ENCODE measurements around the gene C6orf132.

C6orf132 gene

GRCh38 chr6:42141603-42142117, 760 bp downstream of the C6orf132 start:
- peaks cover 25% of the 10 kb centered on the region for H3K4me1 ChIP-seq (ENCODE audit: control insufficient read depth, insufficient read depth, low read length)
- H3K4me3 ChIP-seq (ENCODE audit: low read depth, low read length): peak overlapping the region; percentile 66
- H3K27ac ChIP-seq (ENCODE audit: extremely low read depth, low read depth, low read length): peak overlapping the region; percentile 79
- no peaks in the 10 kb centered on the region for H3K36me3 ChIP-seq (ENCODE audit: control insufficient read depth in 2 of 2, insufficient read depth in 1 of 2, low read length in 2 of 2)
- ChIA-PET CTCF (no interaction called here), POLR2A (no interaction called here)
- H3K9me3 ChIP-seq (ENCODE audit: control insufficient read depth, insufficient read depth, low read depth, low read length): no peaks in the 10 kb centered on the region
- no peak for TF ChIP-seq ZNF677 (tag by site-specific recombination; IDR thresholded peaks at IDR 0.05)
- TF ChIP-seq ZBTB21 (tag by site-specific recombination; IDR thresholded peaks at IDR 0.05): no peak
- TF ChIP-seq GLI4 (tag by site-specific recombination; IDR thresholded peaks at IDR 0.05): no peak
- TF ChIP-seq KLF8 (tag by site-specific recombination; IDR thresholded peaks at IDR 0.05): no peak
- 0 out of 2 replicates have a peak, but pooled peaks have one; percentile 17 for TF ChIP-seq KLF9 (tag by site-specific recombination; IDR thresholded peaks at IDR 0.05; ENCODE audit: low read depth)
- TF ChIP-seq ZSCAN4 (tag by site-specific recombination; IDR thresholded peaks at IDR 0.05): no peak
- TF ChIP-seq ZSCAN5A (tag by site-specific recombination; IDR thresholded peaks at IDR 0.05): no peak
- TF ChIP-seq ZBTB20 (tag by site-specific recombination; IDR thresholded peaks at IDR 0.05): peak; percentile 96
- TF ChIP-seq ZNF174 (tag by site-specific recombination; IDR thresholded peaks at IDR 0.05): no peak
- TF ChIP-seq TCF7L2 (IDR thresholded peaks at IDR 0.05; ENCODE audit: borderline replicate concordance, low read depth, low read length): no peak
- TF ChIP-seq BCL11A (tag by site-specific recombination; IDR thresholded peaks at IDR 0.05; ENCODE audit: low read depth): no peak
- peak; percentile 76 for TF ChIP-seq PATZ1 (tag by site-specific recombination; IDR thresholded peaks at IDR 0.05)
- TF ChIP-seq ZBTB11 (tag by site-specific recombination; conservative IDR thresholded peaks at IDR 0.05; ENCODE audit: low read depth): 0 out of 2 replicates have a peak, but pooled peaks have one; percentile 26
- TF ChIP-seq SP2 (tag by site-specific recombination; IDR thresholded peaks at IDR 0.05): no peak
- no peak for TF ChIP-seq ZNF544 (tag by site-specific recombination; IDR thresholded peaks at IDR 0.05)
- no peak for TF ChIP-seq SCRT1 (tag by site-specific recombination; IDR thresholded peaks at IDR 0.05; ENCODE audit: borderline replicate concordance)
- peak; percentile 41; the same call in 1 of the 2 replicates for TF ChIP-seq ZFHX2 (tag by site-specific recombination; conservative IDR thresholded peaks at IDR 0.05)
- TF ChIP-seq FEZF1 (tag by site-specific recombination; IDR thresholded peaks at IDR 0.05): peak; percentile 2; the same call in 1 of the 2 replicates
- no peak for TF ChIP-seq ZNF26 (tag by site-specific recombination; IDR thresholded peaks at IDR 0.05)
- TF ChIP-seq ZNF398 (tag by site-specific recombination; IDR thresholded peaks at IDR 0.05): peak; percentile 97
- peak; percentile 6; the same call in 1 of the 2 replicates for TF ChIP-seq BCL11B (tag by site-specific recombination; IDR thresholded peaks at IDR 0.05; ENCODE audit: low read depth)
- TF ChIP-seq ZNF707 (tag by site-specific recombination; IDR thresholded peaks at IDR 0.05): no peak
- no peak for TF ChIP-seq ZNF292 (tag by site-specific recombination; IDR thresholded peaks at IDR 0.05; ENCODE audit: borderline replicate concordance, low read depth)
